ENCODE measurements around the gene FMNL2. TPM values are rescaled to one million over a fixed set of nuclear protein-coding genes. Genes with fewer than 3 reads are reported as not detected.

Gene FMNL2
- total RNA-seq, 1 experiment from 2014 or later: 33.6 TPM

DNA sequence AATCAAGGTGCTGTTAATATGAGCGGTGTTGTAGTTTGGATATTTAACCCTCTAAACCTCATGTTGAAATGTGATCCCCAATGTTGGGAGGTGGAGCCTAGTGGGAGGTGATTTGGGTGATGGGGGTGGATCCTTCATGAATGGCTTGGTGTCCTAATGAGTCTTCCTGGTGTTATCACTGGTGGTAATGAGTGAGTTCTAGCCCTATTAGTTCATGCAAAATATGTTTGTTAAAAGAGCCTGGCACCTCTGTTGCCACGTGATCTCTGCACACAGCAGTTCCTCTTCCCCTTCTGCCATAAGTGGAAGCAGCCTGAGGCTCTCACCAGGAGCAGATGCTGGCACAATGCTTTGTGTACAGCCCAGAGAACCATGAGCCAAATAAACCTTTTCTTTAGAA lies 158.4 kb downstream of the FMNL2 start:
- TF ChIP-seq SIN3A (IDR thresholded peaks at IDR 0.05; ENCODE audit: borderline replicate concordance, insufficient read depth, low read depth, low read length) (no peak), POLR2AphosphoS5 (IDR thresholded peaks at IDR 0.05; ENCODE audit: low read depth, low read length) (no peak), TCF7L2 (IDR thresholded peaks at IDR 0.05; ENCODE audit: low read depth, low read length) (no peak)
- TF ChIP-seq, protein P1, sequence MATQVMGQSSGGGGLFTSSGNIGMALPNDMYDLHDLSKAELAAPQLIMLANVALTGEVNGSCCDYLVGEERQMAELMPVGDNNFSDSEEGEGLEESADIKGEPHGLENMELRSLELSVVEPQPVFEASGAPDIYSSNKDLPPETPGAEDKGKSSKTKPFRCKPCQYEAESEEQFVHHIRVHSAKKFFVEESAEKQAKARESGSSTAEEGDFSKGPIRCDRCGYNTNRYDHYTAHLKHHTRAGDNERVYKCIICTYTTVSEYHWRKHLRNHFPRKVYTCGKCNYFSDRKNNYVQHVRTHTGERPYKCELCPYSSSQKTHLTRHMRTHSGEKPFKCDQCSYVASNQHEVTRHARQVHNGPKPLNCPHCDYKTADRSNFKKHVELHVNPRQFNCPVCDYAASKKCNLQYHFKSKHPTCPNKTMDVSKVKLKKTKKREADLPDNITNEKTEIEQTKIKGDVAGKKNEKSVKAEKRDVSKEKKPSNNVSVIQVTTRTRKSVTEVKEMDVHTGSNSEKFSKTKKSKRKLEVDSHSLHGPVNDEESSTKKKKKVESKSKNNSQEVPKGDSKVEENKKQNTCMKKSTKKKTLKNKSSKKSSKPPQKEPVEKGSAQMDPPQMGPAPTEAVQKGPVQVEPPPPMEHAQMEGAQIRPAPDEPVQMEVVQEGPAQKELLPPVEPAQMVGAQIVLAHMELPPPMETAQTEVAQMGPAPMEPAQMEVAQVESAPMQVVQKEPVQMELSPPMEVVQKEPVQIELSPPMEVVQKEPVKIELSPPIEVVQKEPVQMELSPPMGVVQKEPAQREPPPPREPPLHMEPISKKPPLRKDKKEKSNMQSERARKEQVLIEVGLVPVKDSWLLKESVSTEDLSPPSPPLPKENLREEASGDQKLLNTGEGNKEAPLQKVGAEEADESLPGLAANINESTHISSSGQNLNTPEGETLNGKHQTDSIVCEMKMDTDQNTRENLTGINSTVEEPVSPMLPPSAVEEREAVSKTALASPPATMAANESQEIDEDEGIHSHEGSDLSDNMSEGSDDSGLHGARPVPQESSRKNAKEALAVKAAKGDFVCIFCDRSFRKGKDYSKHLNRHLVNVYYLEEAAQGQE (IDR thresholded peaks at IDR 0.05; ENCODE audit: insufficient read depth in 1 of 2, low read depth in 2 of 2, low read length in 1 of 2): no peak
- TF ChIP-seq, protein P2, sequence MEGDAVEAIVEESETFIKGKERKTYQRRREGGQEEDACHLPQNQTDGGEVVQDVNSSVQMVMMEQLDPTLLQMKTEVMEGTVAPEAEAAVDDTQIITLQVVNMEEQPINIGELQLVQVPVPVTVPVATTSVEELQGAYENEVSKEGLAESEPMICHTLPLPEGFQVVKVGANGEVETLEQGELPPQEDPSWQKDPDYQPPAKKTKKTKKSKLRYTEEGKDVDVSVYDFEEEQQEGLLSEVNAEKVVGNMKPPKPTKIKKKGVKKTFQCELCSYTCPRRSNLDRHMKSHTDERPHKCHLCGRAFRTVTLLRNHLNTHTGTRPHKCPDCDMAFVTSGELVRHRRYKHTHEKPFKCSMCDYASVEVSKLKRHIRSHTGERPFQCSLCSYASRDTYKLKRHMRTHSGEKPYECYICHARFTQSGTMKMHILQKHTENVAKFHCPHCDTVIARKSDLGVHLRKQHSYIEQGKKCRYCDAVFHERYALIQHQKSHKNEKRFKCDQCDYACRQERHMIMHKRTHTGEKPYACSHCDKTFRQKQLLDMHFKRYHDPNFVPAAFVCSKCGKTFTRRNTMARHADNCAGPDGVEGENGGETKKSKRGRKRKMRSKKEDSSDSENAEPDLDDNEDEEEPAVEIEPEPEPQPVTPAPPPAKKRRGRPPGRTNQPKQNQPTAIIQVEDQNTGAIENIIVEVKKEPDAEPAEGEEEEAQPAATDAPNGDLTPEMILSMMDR (IDR thresholded peaks at IDR 0.05): no peak
- CTCF ChIA-PET: no interaction called here
- in situ Hi-C loops (cut with HindIII; ENCODE audit: low pct_unique_long_range_greater_than_20kb, low sequenced_read_pairs): no loop called here
- intact Hi-C loops (cut with micrococcal nuclease; ENCODE audit: unreplicated experiment): no loop called here
- H3K27ac ChIP-seq (ENCODE audit: low read length): peak overlapping the region; percentile 63
- no peaks in the 10 kb centered on the region for H3K27me3 ChIP-seq (ENCODE audit: control insufficient read depth, insufficient read depth, low read length)
- DNase-seq (ENCODE audit: low read depth, low spot score): no peak
- POLR2A ChIA-PET: no interaction called here
- no TSS peak for BruUV-seq (replicated peaks)
- H3K36me3 ChIP-seq (ENCODE audit: control insufficient read depth, insufficient read depth, low read length): no peaks in the 10 kb centered on the region
- peaks cover 51% of the 10 kb centered on the region for H3K4me1 ChIP-seq (ENCODE audit: control insufficient read depth, insufficient read depth, low read length)
- peaks cover 3% of the 10 kb centered on the region; the same call in 1 of the 2 replicates for H3K9me3 ChIP-seq (ENCODE audit: control insufficient read depth, insufficient read depth, low read depth, low read length)
- ATAC-seq: peak; percentile 31; the same call in 1 of the 2 replicates
- H3K4me3 ChIP-seq (ENCODE audit: low read depth in 2 of 2, low read length in 2 of 2): no peak overlapping the region

DNA sequence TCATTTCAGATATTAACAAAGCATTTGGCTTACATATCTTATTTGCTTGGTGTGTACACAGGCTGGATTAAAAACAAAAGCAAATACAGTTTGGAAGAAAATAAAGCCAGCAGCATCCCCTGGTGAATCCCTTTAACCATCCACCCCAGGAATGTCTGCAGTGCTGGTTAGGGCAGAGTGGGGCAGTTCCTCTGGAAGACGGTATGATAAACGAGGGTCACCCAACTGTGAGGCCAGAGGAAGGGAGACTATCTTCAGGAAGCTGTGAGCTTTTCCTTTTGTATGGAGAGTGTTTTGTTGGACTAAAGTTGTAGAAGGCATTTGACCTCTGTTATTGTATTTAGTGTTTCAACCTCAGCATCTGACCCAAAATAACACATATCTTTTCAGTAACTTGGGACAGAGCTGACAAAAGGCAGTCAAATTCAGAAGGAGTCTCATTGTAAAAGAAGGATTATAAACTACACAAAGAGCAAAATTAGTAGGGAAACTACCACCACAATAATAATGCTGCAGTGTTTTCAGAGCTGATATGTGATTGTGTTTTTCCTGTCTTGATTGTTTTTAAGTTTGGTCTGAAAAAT lies 159.1 kb downstream of the FMNL2 start:
- Histone ChIP-seq H3K4me1 (ENCODE audit: control insufficient read depth, insufficient read depth, low read length) (peaks cover 55% of the 10 kb centered on the region), H3K27ac (ENCODE audit: low read length) (peak overlapping the region; percentile 63), H3K36me3 (ENCODE audit: control insufficient read depth, insufficient read depth, low read length) (no peaks in the 10 kb centered on the region), H3K27me3 (ENCODE audit: control insufficient read depth, insufficient read depth, low read length) (no peaks in the 10 kb centered on the region), H3K9me3 (ENCODE audit: control insufficient read depth, insufficient read depth, low read depth, low read length) (peaks cover 3% of the 10 kb centered on the region; the same call in 1 of the 2 replicates), H3K4me3 (ENCODE audit: low read depth in 2 of 2, low read length in 2 of 2) (no peak overlapping the region)
- ChIA-PET POLR2A (no interaction called here), CTCF (no interaction called here)
- no peak for TF ChIP-seq POLR2AphosphoS5 (IDR thresholded peaks at IDR 0.05; ENCODE audit: low read depth, low read length)
- TF ChIP-seq, protein P2 (IDR thresholded peaks at IDR 0.05): peak; percentile 26; the same call in 1 of the 2 replicates
- TF ChIP-seq, protein P1 (IDR thresholded peaks at IDR 0.05; ENCODE audit: insufficient read depth in 1 of 2, low read depth in 2 of 2, low read length in 1 of 2): no peak
- no peak for ATAC-seq
- DNase-seq (ENCODE audit: low read depth, low spot score): no peak
- intact Hi-C loops (cut with micrococcal nuclease; ENCODE audit: unreplicated experiment) (no loop called here), in situ Hi-C loops (cut with HindIII; ENCODE audit: low pct_unique_long_range_greater_than_20kb, low sequenced_read_pairs) (no loop called here)
- no TSS peak for BruUV-seq (replicated peaks)

All from Panc1 (cell line).